Endothelial cell of umbilical vein (primary cell): ENCODE measurements around the gene KLRK1.

Experiments
- EZH2 ChIP-seq: IDR thresholded peaks from 2 replicates; pipeline ENCODE4 v1.6.1; 2012; ENCODE audit warnings: borderline replicate concordance, low read depth, mild to moderate bottlenecking, moderate library complexity, low read length, inconsistent platforms; ENCODE audit not compliant: severe bottlenecking
- POLR2A ChIP-seq: IDR thresholded peaks from 2 replicates; pipeline ENCODE4 v1.6.1; 2012; ENCODE audit warnings: low read depth, mild to moderate bottlenecking, control low read depth, low read length
- POLR2AphosphoS5 ChIP-seq: IDR thresholded peaks from 2 replicates; pipeline ENCODE4 v1.6.1; 2012; ENCODE audit warnings: low read depth, mild to moderate bottlenecking, control low read depth, low read length, moderate library complexity; ENCODE audit not compliant: insufficient read depth
- TF ChIP-seq, protein P1 (sequence below): IDR thresholded peaks from 2 replicates; pipeline ENCODE4 v1.6.1; 2011; ENCODE audit not compliant: insufficient read depth, insufficient read length
- TF ChIP-seq, protein P2 (sequence below), 2 donors: IDR thresholded peaks; 1 replicate in 1 of 2; 2 replicates in 1 of 2; pipeline ENCODE4 v1.5.1; 2011; ENCODE audit warnings: low read length in 2 of 2, mild to moderate bottlenecking in 2 of 2, moderate library complexity in 2 of 2, control low read depth in 1 of 2, inconsistent platforms in 1 of 2, low read depth in 1 of 2; ENCODE audit not compliant: insufficient read depth in 1 of 2; ENCODE audit errors: extremely low read depth in 1 of 2

DNA sequence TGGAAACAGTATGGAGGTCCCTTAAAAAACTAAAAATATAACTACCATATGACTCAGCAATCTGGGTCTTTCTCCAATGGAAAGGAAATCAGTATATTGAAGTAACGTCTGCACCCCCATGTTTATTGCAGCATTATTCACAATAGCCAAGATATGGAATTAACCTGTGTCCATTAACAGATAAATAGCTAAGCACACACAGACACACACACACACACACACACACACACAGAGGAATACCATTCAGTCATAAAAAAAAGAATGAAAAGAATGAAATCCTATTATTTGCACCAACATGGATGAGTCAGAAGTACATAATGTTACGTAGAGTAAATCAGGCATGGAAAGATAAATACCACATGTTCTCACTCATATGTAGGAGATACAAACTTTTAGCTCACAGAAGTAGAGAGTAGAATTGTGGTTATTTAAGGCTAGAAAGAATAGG is 4.7 kb downstream of the KLRK1 start:
- TF ChIP-seq EZH2 (no peak), POLR2AphosphoS5 (no peak), POLR2A (no peak)
- TF ChIP-seq, protein P1, sequence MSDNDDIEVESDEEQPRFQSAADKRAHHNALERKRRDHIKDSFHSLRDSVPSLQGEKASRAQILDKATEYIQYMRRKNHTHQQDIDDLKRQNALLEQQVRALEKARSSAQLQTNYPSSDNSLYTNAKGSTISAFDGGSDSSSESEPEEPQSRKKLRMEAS: no peak
- TF ChIP-seq, protein P2, sequence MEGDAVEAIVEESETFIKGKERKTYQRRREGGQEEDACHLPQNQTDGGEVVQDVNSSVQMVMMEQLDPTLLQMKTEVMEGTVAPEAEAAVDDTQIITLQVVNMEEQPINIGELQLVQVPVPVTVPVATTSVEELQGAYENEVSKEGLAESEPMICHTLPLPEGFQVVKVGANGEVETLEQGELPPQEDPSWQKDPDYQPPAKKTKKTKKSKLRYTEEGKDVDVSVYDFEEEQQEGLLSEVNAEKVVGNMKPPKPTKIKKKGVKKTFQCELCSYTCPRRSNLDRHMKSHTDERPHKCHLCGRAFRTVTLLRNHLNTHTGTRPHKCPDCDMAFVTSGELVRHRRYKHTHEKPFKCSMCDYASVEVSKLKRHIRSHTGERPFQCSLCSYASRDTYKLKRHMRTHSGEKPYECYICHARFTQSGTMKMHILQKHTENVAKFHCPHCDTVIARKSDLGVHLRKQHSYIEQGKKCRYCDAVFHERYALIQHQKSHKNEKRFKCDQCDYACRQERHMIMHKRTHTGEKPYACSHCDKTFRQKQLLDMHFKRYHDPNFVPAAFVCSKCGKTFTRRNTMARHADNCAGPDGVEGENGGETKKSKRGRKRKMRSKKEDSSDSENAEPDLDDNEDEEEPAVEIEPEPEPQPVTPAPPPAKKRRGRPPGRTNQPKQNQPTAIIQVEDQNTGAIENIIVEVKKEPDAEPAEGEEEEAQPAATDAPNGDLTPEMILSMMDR (IDR thresholded peaks at IDR 0.05; ENCODE audit: extremely low read depth in 1 of 2, insufficient read depth in 1 of 2, low read depth in 1 of 2, low read length in 2 of 2): no peak
